Medulla oblongata (tissue), 1 donor: ENCODE data around the gene FBXO27.
A peak's percentile ranks its signal among the peaks of the same experiment; 100 is the strongest.
"Not testable (repeated sequence)": the region's sequence is repeated elsewhere in the genome, so short reads cannot be mapped to it uniquely, and the experiment has no call there.

Experiments
- DNase-seq: peaks from one replicate; pipeline ENCODE4 v3.0.0-alpha.2; 2015; ENCODE audit errors: extremely low spot score

The FBXO27 gene, protein sequence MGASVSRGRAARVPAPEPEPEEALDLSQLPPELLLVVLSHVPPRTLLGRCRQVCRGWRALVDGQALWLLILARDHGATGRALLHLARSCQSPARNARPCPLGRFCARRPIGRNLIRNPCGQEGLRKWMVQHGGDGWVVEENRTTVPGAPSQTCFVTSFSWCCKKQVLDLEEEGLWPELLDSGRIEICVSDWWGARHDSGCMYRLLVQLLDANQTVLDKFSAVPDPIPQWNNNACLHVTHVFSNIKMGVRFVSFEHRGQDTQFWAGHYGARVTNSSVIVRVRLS

DNA sequence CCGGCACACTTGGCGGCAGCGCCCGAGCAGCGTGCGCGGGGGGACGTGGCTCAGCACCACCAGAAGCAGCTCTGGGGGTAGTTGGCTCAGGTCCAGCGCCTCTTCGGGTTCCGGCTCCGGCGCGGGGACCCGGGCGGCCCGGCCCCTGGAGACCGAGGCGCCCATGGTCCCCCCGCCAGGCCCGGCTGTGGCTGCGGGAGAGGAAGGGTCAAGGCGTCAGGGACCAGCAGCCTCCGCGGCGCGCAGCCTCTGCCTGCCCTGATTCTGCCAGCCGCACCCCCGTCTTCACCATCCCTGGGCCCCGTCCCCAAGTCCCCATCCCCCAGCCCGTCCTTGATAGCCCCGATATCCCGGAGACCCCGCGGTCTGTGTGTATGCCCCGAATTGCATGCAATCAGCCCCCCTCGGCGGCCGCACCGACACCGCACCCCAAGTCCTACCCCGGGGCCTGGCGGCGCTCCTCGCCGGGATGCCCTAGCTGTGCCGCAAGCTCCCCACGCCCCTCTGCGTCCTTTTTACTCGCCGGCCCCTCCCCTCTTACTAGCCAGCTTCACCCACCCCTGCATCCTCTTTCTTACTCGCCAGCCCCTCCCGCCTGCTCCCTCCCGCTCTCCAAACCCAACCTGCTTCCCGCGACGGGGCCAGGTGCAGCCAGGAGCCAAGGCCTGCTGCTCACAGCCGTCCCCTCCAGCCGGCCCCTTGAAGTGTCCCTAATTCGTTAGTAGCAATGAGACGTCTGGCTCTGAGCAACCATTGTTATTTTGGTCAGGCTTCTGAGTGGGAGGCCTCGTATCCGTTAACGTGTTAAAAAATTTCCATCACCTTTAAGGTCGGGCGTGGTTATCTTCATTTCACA, at the start of gene FBXO27:
Gene FBXO27, minus strand, starts transcription at position 487 of the 856 bp plus-strand sequence. Its CDS starts 322 bp downstream, at position 165.
- DNase-seq = peak; percentile 17

DNA sequence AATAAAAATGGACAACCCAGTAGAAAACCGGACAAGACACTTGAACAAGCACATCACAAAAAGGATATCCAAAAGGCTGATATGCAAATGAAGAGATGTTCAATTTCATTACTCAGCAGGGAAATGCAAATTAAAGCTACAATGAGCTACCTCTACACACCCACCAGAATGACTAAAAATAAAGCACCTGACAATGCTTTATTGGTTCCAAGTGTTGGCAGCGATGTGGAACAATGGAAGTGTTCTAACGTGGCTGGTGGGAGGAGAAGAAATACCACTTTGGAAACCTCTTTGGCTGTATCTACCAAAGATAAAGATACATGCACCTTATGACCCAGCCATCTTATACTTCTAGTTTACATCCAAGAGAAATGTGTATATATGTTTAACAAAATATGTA, 48.1 kb upstream of the FBXO27 start:
- DNase-seq = no peak

DNA sequence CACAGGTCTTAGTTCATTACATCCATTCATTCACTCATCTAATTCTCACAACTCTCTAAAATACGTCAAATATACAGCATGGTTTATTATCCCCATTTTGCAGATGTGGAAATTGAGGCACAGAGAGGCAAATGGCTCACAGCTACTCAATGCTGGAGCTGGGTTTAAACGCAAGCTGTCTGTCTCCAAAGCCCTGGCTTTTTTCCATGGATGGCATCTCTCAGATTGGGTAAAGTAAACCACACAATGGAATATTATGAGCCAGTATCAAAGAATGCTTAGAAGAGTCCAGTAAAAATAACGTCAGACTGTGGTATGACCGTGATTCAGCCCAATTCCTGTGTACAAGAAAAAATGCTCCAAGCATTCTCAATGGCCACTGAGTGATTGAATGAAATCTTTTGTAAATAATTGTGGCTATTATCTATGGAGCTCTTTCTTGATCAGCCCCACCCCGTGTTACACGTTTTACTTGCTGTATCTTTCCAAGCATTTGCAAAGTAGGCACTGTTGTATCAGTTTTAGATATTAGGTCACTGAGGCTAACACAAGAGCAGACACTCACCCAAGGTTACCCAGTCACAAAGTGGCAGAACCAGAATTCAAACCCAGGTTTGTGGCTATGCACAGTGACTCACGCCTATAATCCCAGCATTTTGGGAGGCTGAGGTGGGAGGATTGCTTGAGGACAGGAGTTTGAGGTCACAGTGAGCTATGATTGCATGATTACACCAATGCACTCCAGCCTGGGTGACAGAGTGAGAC, 46.3 kb upstream of the FBXO27 start:
- peak; percentile 88 for DNase-seq

DNA sequence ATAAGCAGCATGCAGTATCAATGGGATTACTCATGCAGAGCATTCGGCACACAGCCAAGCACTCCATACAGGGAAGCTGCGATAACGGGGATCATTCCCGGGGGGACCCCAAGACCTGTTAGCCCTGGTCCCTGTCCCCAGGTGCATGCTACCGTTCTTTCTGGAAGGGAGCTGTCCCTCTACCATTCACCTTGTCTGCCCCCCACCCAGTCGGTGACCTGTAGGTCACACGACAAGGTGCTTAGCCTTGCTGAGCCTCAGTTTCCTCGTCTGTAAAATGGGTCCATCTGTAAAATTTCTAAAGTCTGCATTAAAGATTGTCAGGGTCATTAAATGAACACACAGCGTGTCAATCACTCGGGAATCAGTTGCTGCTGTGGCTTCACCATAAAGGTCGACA, 45.0 kb upstream of the FBXO27 start:
- no peak for DNase-seq

DNA sequence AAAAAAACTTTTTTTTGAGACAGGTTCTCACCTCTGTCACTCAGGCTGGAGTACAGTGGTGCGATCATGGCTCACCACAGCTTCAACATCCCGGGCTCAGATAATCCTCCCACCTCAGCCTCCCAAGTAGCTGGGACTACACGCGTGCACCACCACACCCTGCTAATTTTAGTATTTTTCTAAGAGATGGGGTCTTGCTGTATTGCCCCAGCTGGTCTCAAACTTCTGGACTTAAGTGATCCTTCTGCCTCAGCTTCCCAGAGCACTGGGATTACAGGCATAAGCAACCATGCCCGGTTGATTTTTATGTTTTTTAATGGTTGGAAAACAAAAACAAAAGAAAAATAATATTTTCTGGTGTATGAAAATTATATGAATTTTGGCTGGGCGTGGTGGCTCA, 42.6 kb upstream of the FBXO27 start:
- DNase-seq = no peak

DNA sequence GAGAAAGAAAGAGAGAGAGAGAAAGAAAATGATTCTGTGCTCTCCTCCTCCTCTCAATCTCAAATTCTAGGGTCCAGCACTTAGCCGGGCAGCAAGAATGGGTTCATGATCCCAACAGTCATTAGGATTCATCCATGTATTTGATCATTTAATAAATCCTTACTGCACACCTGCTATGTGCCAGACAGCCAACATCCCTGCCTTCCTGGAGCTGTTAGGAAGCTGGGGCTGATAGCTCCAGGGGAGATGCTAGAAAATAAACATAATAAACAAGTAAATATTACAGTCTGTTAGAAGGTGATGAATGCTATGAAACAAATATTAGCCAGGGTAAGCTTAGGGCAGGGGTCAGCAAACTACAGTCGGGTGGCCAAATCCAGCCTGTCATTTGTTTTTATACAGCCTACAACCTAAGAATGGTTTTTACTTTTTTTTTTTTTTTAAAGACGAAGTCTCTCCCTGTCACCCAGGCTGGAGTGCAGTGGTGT, 41.9 kb upstream of the FBXO27 start:
- no peak for DNase-seq

DNA sequence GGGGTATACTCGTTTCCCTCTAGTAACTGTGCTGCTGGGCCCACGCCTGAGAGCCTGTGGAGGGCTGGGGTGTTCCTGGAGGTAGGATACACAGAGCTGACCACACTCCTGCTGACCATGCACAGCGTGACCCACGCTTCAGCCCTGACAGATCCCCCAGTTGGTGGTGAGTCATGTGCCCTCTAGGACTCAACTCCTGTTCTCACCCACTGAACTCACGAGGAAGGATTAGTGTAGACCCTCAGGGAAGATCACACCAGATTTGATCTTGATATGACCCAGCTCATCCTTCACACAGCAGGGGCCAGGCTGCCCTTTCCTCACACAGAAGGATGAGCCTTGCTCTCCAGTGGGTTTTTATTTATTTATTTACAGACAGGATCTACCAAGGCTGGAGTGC, 38.5 kb upstream of the FBXO27 start:
- DNase-seq = no peak

DNA sequence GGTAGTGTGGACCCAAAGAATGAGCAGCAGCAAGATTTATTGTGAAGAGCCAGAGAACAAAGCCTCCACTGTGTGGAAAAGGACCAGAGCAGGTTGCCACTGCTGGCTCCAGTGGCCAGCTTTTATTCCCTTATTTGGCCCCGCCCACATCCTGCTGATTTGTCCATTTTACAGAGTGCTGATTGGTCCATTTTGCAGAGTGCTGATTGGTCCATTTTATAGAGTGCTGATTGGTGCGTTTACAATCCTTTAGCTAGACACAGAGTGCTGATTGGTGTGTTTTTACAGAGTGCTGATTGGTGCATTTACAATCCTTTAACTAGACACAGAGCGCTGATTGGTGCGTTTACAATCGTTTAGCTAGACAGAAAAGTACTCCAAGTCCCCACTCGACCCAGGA, 35.9 kb upstream of the FBXO27 start:
- DNase-seq = not testable (repeated sequence)

DNA sequence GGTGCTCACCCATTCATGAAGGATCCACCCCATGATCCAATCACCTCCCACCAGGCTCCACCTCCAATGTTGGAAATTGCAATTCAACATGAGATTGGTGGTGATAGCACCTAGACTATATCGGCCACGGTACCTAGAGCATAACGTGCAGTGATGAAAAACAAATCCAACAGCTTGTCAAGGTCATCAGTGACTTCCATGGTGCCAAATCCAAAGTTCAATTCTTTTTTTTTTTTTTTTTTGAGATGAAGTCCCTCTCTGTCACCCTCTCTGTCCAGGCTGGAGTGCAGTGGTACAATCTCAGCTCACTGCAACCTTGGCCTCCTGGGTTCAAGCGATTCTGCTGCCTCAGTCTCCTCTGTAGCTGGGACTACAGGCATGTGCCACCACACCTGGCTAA, 34.8 kb upstream of the FBXO27 start:
- no peak for DNase-seq

DNA sequence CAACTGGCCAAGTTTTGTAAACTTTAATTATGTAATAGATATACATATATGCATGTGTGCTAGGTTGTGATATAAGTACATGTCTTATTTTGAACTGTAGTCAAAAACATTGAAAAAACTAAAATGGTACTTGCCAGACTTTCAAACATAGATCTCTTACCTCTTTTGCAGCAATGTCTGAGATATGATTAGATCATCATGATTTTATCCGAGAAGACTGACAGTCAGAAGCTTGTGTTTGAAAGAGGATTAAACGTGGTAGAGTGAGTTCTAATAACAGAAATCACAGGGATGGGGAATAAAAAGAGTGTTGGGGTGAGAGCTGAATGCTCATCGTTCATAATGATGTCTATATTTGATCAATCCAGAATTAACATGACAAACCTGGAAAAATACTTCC, 33.6 kb upstream of the FBXO27 start:
- no peak for DNase-seq

DNA sequence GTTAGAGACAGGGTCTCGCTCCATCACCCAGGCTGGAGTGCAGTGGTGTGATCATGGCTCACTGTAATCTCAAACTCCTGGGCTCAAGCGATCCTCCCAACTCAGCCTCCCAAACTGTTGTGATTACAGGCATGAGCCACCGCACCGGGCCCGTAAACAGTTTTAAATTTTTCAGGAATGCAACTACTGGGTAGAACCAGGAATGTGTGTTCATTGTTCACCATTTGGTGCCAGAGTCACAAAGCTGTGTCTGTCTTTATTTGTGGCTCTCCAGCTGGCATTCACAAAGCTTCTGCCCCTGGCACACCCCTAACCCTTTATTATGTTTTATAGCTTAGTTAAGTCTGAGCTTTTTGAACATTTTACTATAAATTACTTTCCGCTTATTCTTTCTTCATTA, 32.1 kb upstream of the FBXO27 start:
- DNase-seq = no peak

DNA sequence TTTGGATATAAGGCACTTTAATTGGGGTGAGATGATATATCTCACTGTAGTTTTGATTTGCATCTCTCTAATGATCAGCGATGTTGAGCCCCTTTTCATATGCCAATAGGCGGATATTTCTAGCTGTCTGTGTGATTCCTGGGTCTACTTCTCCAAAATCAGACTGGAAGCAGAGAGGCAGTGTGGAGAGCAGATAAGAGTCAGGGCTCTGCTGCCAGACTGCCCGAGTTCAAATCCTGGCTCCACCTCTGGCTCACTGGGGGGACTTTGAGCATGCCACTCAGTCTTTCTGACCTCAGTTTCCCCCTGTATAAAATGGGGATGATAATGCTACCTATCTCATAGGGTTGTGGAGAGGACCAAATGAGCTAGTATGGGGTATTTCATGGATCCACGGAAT, 27.8 kb upstream of the FBXO27 start:
- no peak for DNase-seq

DNA sequence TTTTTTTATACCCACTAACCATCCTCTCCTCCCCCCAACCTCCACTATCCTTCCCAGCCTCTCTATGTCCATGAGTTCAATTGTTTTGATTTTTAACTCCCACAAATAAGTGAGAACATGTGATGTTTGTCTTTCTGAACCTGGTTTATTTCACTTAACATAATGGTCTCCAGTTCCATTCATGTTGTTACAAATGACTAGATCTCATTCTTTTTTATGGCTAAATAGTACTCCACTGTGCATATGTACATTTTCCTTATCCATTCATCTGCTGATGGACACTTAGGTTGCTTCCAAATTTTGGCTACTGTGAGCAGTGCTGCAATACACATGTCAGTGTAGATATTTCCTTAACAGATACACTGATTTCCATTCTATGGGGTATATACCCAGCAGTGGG, 27.0 kb upstream of the FBXO27 start:
- no peak for DNase-seq

DNA sequence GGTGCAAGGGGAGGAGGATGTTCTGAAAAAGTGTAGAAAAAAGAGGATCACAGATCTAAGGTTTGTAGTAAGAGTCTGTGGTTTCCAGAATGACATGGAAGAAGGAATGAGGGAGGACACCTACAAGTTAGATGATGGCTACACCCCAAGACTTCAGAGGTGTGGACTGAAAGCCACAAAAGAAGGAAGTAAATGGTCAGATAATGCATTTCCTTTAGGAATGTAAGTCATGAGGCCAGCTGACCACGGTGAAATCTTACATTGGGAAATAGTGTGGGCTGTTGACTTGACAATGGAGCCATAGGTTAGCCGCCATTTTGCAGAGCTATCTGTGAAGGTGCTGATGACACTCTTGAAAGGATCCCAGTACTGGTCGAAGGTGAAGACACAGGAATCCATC, 25.3 kb upstream of the FBXO27 start:
- no peak for DNase-seq

DNA sequence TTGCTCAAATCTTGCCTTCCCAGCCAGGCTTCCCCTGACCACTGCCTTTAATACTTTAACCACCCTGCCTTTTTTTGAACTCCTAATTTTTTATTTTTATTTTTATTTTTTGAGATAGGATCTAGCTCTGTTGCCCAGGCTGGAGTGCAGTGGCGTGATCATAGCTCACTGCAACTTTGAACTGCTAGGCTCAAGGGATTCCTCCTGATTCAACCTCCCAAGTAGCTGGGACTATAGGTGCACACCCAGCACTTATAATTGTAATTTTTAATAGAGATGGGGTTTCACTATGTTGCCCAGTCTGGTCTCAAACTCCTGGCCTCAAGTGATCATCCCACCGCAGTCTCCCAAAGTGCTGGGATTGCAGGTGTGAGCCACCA, 21.7 kb upstream of the FBXO27 start:
- no peak for DNase-seq

DNA sequence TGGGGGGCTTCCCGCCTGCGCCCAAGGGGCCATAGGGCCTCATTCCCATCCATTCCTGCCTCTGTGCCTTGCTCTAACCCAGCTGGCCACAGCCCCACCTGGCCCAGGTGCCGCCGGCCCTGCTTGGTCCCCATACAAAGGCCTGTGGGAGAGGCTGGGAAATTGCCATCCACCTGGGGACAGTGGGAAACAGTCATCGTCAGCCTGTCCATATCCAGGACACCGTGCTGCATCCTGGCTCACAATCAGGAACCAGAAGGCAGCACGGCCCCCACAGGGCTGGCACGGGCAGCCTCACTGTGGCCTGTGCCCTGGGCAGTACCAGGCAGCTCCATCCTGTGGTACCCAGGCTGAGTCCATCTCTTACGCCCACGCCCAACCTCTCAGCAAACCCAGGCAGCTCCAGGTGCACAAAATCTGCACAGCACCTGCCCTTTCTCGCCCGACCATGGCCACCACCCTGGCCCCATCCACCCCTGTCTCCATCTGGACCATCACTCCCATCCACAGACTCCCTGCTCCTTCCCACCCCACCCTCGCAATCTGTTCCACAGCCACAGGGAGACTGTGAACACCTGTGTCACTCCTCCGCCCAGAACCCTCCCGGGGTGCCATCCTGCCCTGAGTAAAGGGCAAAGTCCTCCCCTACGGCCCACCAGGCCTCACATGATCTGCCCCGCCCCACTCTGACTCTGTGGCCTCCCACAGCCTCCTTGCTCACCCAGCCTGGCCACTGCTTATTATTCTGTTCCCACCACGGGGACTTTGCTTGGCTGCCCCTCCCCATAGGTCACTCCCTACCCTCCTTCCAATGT, 21.1 kb upstream of the FBXO27 start:
- peak; percentile 38 for DNase-seq

DNA sequence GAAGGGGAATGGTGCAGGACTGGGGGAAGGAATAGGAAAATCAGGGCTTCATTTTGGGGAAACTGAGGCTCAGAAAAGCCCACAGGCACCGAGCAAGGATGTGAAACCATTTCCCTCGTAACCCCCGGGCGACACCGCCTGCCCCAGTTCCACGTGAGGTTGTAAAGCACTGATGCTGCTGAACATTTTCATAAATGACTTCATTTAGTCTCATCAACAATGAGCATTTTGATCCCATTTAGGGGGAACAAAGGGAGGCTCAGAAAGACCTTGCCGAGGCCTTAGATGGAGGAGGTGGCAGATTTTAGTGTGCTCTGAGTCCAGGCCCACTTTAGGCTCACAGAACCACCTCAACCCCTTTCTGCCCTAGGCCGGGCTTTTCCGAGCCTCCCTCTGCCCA, 20.5 kb upstream of the FBXO27 start:
- DNase-seq = peak; percentile 74

DNA sequence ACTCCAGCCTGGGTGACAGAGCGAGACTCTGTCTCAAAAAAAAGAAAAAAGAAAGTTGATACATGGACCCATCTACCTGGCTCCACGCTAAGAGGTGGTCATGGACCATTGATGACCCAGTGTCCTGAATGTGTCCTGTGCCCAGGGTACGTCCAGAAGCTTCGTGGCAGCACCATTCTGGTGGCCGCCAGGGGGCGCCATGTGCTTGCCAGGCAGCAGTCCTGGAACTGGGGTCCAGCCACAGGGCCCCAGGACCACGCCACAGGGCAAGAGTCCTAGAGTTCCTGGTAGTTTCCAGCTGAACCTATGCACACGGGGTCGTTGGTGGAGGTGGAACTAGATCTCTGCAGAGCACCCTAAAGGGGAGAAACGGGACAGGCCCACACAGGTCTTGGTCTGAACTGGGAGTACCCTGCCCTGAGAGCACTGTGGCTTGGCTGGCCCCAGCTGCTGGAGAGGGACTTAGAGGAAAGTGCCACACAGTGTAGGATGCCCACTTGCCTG, 19.9 kb upstream of the FBXO27 start:
- DNase-seq = peak; percentile 71

DNA sequence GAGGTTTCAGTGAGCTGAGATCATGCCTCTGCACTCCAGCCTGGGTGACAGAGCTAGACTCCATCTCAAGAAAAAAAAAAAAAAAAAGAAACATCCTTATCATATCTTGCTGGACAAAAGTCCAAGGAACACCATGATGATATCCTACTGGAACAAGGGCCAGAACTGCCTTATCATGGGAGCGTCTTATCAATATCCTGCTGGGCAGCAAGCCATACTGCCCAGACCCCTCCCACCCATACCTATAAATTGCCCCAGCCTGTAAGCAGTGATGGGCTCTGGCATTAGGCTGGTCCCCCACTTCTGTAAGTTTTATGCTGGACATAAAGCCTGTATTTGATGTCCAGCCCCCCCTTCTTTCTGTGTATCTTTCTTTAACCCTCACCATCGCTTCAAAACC, 14.7 kb upstream of the FBXO27 start:
- DNase-seq = no peak

DNA sequence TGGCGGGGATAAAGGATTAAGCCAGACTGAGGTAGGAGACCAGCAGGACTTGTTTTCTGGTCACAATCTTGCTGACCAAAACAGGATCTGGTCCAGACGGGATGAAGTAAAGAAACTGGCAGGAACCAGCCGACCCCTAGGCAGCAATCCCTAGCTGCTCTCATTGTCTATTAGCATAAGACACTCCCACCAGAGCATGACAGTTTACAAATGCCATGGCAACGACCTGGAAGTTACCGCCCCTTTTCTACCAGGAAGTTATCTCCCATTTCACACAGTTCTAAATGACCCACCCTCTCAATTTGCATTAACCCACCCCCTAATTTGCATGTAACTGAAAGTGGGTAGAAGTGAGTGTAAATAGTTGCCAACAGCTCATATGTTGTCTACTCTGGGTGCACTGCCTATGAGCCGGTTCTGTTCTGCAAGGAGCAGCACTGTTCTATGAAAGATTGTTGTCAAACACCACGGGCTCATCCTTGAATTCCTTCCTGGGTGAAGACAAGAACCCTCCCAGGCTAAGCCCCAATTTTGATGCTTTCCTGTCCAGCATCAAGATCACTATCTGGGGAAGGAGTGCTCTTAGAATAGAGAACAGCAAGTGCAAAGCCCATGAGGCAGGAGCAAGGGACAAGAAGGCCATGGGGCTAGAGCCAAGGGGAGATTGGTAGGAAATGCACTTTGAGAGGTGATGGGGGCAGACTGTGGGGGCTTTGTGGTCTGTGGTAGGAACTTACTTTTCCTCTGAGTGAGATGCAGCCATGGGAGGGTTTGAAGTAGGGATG, 13.9 kb upstream of the FBXO27 start:
- DNase-seq = no peak

DNA sequence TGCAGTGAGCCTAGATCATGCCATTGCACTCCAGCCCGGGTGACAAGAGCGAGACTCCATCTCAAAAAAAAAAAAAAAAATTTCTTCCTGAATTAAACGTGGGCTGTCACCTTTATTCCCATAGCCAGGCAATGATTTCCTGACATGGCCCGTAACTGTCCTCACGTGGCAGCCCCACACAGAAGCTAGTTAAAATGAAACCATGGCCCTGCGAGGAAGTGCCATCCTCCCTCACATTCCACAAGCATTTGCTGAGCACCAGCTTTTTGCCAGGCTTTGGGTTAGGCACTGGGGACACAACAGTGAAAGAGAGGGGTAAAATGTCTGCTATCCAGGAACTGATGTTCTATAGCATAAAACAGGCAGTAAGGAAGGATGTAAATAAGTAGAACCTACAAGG, 13.2 kb upstream of the FBXO27 start:
- no peak for DNase-seq
